Measurements from ENCODE around the gene IFI35.

DNA sequence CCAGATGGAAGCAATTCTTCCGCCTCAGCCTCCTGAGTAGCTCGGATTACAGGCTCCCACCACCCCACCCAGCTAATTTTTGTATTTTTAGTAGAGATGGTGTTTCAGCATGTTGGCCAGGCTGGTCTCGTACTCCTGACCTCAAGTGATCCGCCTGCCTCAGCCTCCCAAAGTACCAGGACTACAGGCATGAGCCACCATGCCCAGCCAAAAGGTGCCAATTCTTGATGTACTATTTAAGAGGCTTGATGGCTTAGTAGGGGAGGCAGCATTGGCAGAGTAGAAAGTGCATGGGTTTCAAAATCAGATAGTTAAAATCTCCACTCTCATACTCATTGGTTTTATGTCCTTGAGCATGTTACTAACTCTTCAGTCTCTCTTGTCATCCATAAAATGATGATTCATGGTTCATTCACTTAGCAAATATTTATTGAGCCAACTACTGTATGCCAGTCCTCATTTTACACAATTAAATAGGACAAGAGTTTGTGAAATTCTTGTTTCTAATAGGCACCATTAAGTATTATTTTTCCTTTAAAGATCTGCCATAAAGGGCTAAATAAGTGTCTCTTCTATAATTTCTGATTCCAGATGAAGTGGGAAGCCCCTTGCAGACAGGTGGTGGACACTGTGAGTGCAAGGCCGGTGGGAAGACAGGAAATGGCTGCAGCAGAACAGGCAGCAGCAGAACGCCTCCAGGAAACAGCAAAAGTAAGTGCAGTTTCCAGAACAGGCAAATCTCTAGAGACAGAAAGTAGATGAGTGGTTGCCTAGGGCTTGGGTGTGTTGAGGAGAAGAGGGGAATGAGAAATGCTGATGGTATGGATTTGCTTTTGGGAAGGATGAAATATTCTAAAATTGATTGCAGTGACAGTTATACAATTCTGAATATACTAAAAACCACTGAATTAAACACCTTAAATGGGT is 16.6 kb upstream of the IFI35 start:
- TF ChIP-seq POU6F1 (CRISPR knock-in tag; IDR thresholded peaks at IDR 0.05; ENCODE audit: borderline replicate concordance, low read depth) (no peak), PATZ1 (CRISPR knock-in tag; IDR thresholded peaks at IDR 0.05; ENCODE audit: borderline replicate concordance) (no peak), CSDC2 (CRISPR knock-in tag; IDR thresholded peaks at IDR 0.05) (no peak), ZNF565 (CRISPR knock-in tag; conservative IDR thresholded peaks at IDR 0.05; ENCODE audit: low read depth) (no peak), TOX (CRISPR knock-in tag; IDR thresholded peaks at IDR 0.05; ENCODE audit: borderline replicate concordance) (no peak)

Measured in SK-N-SH treated with all-trans-retinoic acid at 6 μM for 48 hours (cell line).